GM12878 (cell line): ENCODE data around the gene PHYHIPL. TPM values are rescaled to one million over a fixed set of nuclear protein-coding genes. Genes with fewer than 3 reads are reported as not detected.

Source experiments
- ATAC-seq: fragments of 200-7000 bp; cut with Tn5 transposase; 3 replicates; pipeline ENCODE4 v1.9.1; 2020; ENCODE audit warnings: mild to moderate bottlenecking, moderate library complexity
- BruUV-seq: library from RNA; stranded (reverse); fragments of 400-500 nt; replicated peaks from 2 replicates; lab custom pipeline; 2021; lab: Mats Ljungman, UMichigan
- CTCF ChIA-PET: fragments of 300-600 bp; sonication (Branson Sonifier 250); formaldehyde crosslinking; extraction: SDS; loops from one replicate; lab custom pipeline; 2021; ENCODE audit warnings: inconsistent platforms; lab: Yijun Ruan, JAX
- POLR2A ChIA-PET: fragments of 350-600 bp; formaldehyde crosslinking; extraction: SDS; loops from one replicate; lab custom pipeline; 2021; ENCODE audit warnings: inconsistent platforms; lab: Charles Lee
- RAD21 ChIA-PET: fragments of 300-600 bp; sonication (Branson Sonifier 250); formaldehyde crosslinking; loops from one replicate; lab custom pipeline; 2023; ENCODE audit warnings: antibody characterized with exemption; ENCODE audit not compliant: unreplicated experiment; lab: Charles Lee
- SMC1A ChIA-PET: fragments of 300-600 bp; sonication (Branson Sonifier 250); formaldehyde crosslinking; loops from one replicate; lab custom pipeline; 2023; ENCODE audit not compliant: unreplicated experiment, uncharacterized antibody; lab: Charles Lee
- DNase-seq: peaks from one replicate; pipeline ENCODE4 v3.0.0-alpha.2; 2011; ENCODE audit warnings: low read depth, low spot score
- FAIRE-seq: peaks from 3 replicates; lab custom pipeline; 2011; peaks lifted over from hg19 to GRCh38; lab: Jason Lieb, UNC
- H2AFZ ChIP-seq: 2 replicates; pipeline ENCODE4 v1.6.0; 2011; ENCODE audit warnings: low read depth, low read length, control low read depth; ENCODE audit not compliant: control insufficient read depth
- H3K27ac ChIP-seq: 2 replicates; pipeline ENCODE4 v1.5.1; 2011; ENCODE audit warnings: control low read depth; ENCODE audit not compliant: control insufficient read depth, insufficient read depth
- H3K27me3 ChIP-seq, 2 experiments: replicated peaks in 1 of 2; 2 replicates each; pipeline versions ENCODE4 v1.6.0 to v1.6.1; 2011; ENCODE audit warnings: low read length in 1 of 2; ENCODE audit not compliant: control insufficient read depth in 2 of 2, insufficient read depth in 2 of 2
- H3K36me3 ChIP-seq, 2 experiments: 2 replicates each; pipeline ENCODE4 v1.5.1; 2011; ENCODE audit warnings: low read length in 1 of 2; ENCODE audit not compliant: control insufficient read depth in 2 of 2, insufficient read depth in 2 of 2
- H3K4me1 ChIP-seq: 2 replicates; pipeline ENCODE4 v1.6.1; 2011; ENCODE audit warnings: mild to moderate bottlenecking, low read length, moderate library complexity, mixed read lengths; ENCODE audit not compliant: control insufficient read depth, insufficient read depth
- H3K4me2 ChIP-seq: 2 replicates; pipeline ENCODE4 v1.6.0; 2011; ENCODE audit warnings: control low read depth; ENCODE audit not compliant: control insufficient read depth, insufficient read depth
- H3K4me3 ChIP-seq: fragments of 200-600 bp; sonication (generic); 2 replicates; pipeline ENCODE4 v1.5.1; 2016
- H3K79me2 ChIP-seq: 2 replicates; pipeline ENCODE4 v1.6.0; 2011; ENCODE audit warnings: low read length; ENCODE audit not compliant: control insufficient read depth, insufficient read depth
- H3K9ac ChIP-seq: 2 replicates; pipeline ENCODE4 v1.8.0; 2011; ENCODE audit warnings: low read length, control low read depth, mixed read lengths; ENCODE audit not compliant: control insufficient read depth, insufficient read depth
- H3K9me3 ChIP-seq: replicated peaks from 3 replicates; pipeline ENCODE4 v1.5.1; 2011; ENCODE audit warnings: mild to moderate bottlenecking, low read length; ENCODE audit not compliant: control insufficient read depth, insufficient read depth
- H4K20me1 ChIP-seq: 2 replicates; pipeline ENCODE4 v1.6.0; 2011; ENCODE audit not compliant: control insufficient read depth, insufficient read depth
- BCLAF1 ChIP-seq: fragments of 450-650 bp; IDR thresholded peaks from 2 replicates; pipeline ENCODE4 v1.6.1; 2017; ENCODE audit warnings: antibody characterized with exemption, mild to moderate bottlenecking, moderate library complexity
- FOXM1 ChIP-seq: IDR thresholded peaks from 2 replicates; pipeline ENCODE4 v1.6.1; 2012; ENCODE audit warnings: low read depth, mild to moderate bottlenecking, inconsistent platforms, low read length, moderate library complexity
- HDAC6 ChIP-seq: fragments of 200-600 bp; sonication (generic); IDR thresholded peaks from one replicate; pipeline ENCODE4 v1.8.0; 2017; ENCODE audit warnings: antibody characterized with exemption; ENCODE audit not compliant: unreplicated experiment
- SMARCA5 ChIP-seq: fragments of 450-650 bp; IDR thresholded peaks from 2 replicates; pipeline ENCODE4 v1.6.1; 2017; ENCODE audit warnings: mild to moderate bottlenecking
- TCF12 ChIP-seq: IDR thresholded peaks from 2 replicates; pipeline ENCODE4 v1.6.1; 2011; ENCODE audit warnings: low read depth, mild to moderate bottlenecking, low read length
- TCF7 ChIP-seq: IDR thresholded peaks from 2 replicates; pipeline ENCODE4 v1.6.1; 2014; ENCODE audit warnings: antibody characterized with exemption, borderline replicate concordance
- ZNF24 ChIP-seq: fragments of 450-650 bp; IDR thresholded peaks from 2 replicates; pipeline ENCODE4 v1.6.1; 2017; ENCODE audit warnings: antibody characterized with exemption, mild to moderate bottlenecking
- WGBS: methylation state at CpG from one replicate; pipeline ENCODE4 v1.1.6; 2016; ENCODE audit warnings: low lambda C conversion rate; ENCODE audit not compliant: insufficient replicate concordance, insufficient coverage; ENCODE audit errors: missing lambda C conversion rate; 5-methylcytosine and 5-hydroxymethylcytosine counted together
- in situ Hi-C: fragments of 300-500 bp; cut with MboI; formaldehyde crosslinking; loops from 9 replicates; pipeline ENCODE4 v1.14.3; 2018; ENCODE audit warnings: mixed read lengths
- intact Hi-C: fragments of 100-400 bp; cut with micrococcal nuclease; formaldehyde crosslinking; loops from one replicate; pipeline ENCODE4 v1.14.2; 2022; ENCODE audit not compliant: unreplicated experiment
- polyA plus RNA-seq, 11 experiments: library from polyadenylated mRNA; depleted of rRNA in 4 of 11; unstranded in 6 of 11; stranded (reverse) in 5 of 11; fragments of >200 nt; fragmentation: Nextera tagmentation in 4 of 11; fragmentation: Illumina TruSeq in 1 of 11; extraction: Ambion mirVana in 4 of 11; extraction: Trizol in 1 of 11; gene quantifications; 1 replicate in 1 of 11; 2 replicates in 10 of 11; pipeline versions ENCODE4 v1.2.1 to v1.2.3, GENCODE V29; 2011 to 2016; ENCODE audit warnings: inconsistent platforms in 2 of 11, missing spikeins in 2 of 11, low read depth in 1 of 11
- total RNA-seq, 4 experiments: library from RNA; depleted of rRNA in 3 of 4; stranded (reverse); fragments of >200 nt in 3 of 4; fragmentation: Illumina TruSeq in 1 of 4; extraction: Trizol in 1 of 4; gene quantifications; 2 replicates each; pipeline versions ENCODE4 v1.2.1 to v1.2.3, GENCODE V29; 2013 to 2021

PHYHIPL gene
- total and polyA plus RNA-seq, 10 of the 15 experiments (the other 5 are each of a cell fraction or from before 2014, with no cell fraction given) = 0.06 to 0.40 (median 0.18) TPM; not detected in 2

GRCh38 chr10:59143544-59143943, 32.9 kb upstream of the PHYHIPL start:
- Histone ChIP-seq H3K9me3 (no peaks in the 10 kb centered on the region), H2AFZ (no peak overlapping the region), H3K79me2 (no peaks in the 10 kb centered on the region), H3K27me3 (no peaks in the 10 kb centered on the region), H4K20me1 (no peaks in the 10 kb centered on the region), H3K4me3 (no peak overlapping the region), H3K9ac (no peak overlapping the region), H3K36me3 (no peaks in the 10 kb centered on the region), H3K27ac (no peak overlapping the region), H3K4me2 (no peak overlapping the region), H3K4me1 (no peaks in the 10 kb centered on the region)
- WGBS = 5% methylated on average over 1 of the region's 1 CpG
- ATAC-seq (no peak), DNase-seq (no peak), FAIRE-seq (no peak)
- POLR2A ChIA-PET = interaction anchor here (0.6 kb wide), 1 partner anchor 79 kb away, joined by 3 read pairs; no protein-coding TSS in a partner anchor
- RAD21 ChIA-PET = interaction anchor here (0.7 to 0.8 kb wide), 3 partner anchors 35 to 47 kb away, joined by 3 read pairs; no protein-coding TSS in a partner anchor
- in situ Hi-C loops (no loop called here), intact Hi-C loops (no loop called here)
- BruUV-seq = no TSS peak
- TF ChIP-seq HDAC6 (no peak), SMARCA5 (no peak), ZNF24 (no peak), FOXM1 (no peak), TCF7 (no peak), BCLAF1 (no peak), TCF12 (no peak)
- SMC1A ChIA-PET = interaction anchor here (0.8 to 6.1 kb wide), 7 partner anchors 8 to 40 kb away, joined by 3 to 46 read pairs (median 4); no protein-coding TSS in a partner anchor
- CTCF ChIA-PET = interaction anchor here (0.7 to 1.2 kb wide), 2 partner anchors 8 to 9 kb away, joined by 3 read pairs; no protein-coding TSS in a partner anchor
